GM21576 (cell line): Measurements from ENCODE around the gene NUP210L.

Source experiments
- ATAC-seq: cut with Tn5 transposase; IDR thresholded peaks from one replicate; pipeline ENCODE4 v1.9.1; 2021; ENCODE audit warnings: mild to moderate bottlenecking, moderate library complexity; ENCODE audit not compliant: unreplicated experiment

The NUP210L gene

DNA sequence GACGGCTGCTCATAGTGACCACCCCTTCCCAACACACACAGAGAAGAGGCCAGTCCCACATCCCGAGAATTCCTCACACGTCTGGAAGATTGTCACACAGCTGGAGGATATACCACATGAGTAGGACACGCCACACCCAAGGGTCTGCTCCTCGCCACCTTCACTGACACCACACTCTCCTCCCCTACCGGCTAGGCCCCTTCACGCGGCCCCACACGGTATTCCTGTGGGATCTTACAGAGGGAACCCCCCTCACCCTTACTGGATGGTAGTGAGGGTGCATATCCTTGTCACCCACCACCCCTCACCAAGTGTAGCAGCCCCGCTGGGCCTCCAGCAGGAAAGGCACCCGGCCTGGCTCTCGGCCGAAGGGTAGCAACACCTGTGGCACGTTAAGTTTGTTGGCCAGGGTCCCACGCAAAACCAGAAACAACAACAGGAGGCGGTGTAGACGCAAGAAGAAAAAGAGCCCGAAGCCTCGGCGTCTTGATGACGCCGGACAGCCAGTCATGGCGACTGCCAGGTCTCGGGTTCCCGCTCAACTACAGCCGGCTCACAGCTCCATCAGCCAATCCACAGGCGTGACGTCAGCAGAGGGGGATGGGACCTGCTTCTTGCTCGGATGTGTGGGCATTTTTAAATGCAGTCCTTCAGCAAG, at the start of gene NUP210L:
TSS of gene NUP210L (minus strand) at position 540 of the 658 bp plus-strand sequence.
- no peak for ATAC-seq

DNA sequence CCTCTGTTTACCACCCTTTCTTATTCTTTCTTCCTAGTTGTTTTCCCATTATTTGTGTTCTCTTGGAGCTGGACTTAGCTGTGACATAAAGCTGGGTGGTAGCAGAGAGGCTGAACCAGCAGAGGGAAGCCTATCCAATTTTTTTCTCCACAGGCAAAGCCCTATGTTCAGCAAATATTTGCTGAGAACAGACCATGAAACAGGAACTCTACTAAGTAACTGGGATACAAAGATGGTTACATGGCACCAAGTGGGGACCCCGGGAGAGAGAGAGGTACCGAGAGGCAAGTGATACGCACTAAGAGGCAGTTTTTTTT, 44.6 kb upstream of the NUP210L start:
- no peak for ATAC-seq

DNA sequence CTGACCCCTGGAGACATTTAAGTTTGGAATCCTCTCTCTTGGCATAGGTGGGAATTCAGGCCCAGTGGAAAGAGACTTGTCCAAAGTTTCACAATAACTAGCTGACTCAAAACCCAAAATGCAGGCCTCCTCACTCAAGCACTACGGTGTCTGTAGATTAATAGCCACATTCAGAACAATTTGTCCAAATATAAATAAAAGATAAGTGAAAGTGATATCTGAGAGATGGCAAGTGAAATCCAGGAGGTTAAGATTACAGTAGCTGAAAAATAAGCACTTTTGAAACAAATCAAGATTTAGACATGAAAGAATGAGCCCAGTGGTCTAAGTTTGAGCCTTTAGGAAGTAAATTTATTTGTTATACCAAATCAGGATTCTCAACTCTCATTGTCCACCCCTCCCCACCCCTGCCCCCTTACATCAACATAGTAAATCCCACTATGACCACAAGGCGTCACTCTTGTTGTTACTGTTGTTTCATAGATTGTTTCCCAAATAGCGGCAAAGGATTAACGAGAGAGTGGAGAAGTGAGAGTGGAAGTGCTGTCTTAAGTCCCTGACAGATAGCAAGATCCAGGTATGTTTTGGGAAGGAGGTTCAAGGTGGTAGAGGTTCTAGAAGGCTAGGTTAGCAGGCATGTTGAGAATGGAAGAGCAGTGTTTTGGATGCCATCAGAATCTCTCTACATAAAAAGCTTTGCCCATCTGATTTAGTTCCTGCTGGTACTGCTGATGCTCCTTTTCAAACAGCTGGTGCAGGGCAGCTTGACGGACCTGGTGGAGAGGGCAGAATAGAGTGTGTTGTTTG, 44.1 kb upstream of the NUP210L start:
- ATAC-seq: no peak

DNA sequence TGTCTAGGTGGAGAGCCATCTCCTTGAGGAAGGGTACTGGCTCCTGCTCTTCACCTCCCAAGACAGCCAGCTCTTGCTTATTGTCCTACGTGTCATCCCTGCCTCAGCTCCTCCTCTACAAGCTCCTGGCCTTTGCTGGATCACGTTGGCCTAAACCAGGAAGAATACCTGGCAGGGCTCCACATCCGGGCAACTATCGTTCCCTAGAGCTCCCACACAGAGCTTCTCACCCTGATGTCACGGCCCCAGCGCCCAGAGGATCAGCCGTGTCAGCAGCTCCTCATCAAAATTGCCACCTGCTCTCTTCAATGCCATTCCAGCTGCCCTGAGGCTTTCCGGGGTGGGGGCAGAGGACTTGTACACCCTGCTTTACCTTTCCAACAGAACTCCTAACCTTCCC, 38.9 kb upstream of the NUP210L start:
- ATAC-seq: no peak

DNA sequence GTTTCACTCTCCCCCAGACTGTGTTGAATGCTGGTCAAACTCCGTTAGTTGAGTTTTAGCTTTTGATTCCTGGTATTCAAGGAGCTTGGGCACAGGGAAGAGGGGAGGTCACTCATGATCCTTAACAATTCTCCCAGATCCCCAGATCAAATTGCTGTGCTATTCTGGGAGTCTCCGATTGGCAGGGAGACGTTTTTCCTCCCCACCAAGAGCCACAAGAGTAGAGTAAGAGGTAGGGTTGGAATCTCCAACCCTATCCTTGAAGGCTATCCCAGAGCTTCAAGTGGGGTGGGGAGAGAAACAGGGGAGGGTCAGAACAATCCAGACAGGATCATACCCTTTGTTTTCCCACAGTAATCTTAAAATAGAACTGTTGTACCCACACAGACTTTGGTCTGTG, 37.6 kb upstream of the NUP210L start:
- no peak for ATAC-seq

DNA sequence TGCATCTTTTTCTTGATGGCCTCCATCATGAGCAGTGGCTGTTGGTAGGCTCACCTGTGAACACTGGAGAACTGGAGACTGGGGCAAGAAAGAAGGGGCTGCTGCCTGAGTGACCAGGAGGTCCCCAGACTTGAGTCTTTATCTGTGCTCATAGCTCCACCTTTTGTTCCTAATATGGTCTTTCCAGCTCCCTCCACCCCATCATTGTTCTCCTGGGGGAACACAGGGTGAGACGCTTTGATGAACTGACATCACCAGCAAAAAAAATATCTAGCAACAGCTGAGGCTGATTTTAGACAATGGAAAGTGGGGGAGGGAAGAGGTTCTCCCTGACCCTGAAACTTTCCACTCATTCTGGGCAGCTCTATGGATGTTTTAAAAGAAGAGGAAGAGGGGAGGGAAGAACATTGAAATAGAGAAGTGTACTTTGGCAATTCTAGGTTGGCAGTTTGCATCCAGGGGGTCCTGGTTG, 37.2 kb upstream of the NUP210L start, which contains the start of gene TPM3:
TSS of gene TPM3 (minus strand) at position 111 of the 472 bp plus-strand sequence. CDS start at position 29, 82 bp downstream.
- no peak for ATAC-seq

DNA sequence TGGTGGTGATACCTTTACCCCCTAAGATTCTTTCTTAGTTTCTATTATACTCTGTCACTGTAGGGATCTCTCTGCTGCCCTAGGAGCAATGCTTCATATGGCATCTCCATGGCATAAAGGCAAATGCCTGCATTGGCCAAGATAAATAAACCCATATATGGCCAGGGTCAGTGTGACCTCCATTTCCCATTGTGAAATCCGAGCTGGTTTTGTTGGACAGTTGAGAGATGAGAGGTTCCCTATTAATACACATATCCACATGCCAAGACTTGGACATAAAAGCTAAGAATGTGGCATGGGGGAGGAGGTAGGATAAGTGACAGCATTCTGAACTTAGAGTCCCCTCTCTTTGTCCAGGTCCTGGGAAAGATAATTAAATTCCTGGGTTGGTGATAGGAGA, 35.7 kb upstream of the NUP210L start:
- ATAC-seq: no peak

DNA sequence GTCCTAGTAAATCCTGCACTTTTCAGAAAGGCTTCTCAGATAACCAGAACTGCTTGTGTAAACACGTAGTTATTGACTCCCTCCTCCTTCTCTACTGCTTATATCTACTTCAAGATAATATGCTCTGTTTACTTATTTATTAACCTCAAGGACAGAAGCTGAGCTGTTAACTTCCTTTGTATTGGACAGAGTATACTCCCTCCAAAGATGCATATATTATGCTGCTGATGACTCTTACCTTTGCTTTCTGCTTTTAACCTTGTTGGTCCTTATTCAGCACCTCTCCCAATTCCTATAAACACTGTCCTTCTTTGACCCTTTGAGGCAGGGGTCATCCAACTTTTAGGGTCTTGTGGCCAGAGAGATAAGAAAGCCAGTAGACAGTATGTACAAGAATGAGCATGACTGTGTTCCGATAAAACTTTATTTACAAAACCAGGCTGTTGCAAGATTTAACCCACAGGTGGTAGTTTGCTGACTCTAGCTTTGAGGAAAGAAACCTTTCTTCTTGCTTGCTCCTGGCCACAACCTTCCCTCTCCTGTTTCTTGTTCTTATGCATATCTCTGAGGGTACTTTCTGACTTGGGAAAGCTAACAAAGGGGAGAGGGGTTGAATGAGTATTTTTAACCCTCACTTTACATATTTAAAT, 32.1 kb upstream of the NUP210L start:
- ATAC-seq: no peak

DNA sequence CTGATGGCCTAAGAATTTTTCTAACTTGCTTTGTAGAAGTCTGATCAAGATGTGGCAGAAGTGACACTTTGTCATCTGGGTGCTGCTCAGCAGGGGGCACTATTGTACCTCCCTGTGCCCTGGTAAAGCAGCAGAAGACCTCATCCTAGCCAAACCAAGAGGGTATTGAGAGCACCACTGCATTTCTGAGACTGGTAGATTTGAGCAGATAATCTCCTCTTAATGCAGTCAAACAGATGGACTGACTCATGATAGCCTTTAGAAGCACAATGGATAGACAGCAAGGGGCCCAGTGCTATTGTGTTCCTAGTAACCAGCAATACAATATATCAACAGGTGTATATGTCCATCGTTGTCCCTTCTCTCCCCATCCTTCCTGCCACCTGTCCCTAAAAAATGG, 31.3 kb upstream of the NUP210L start:
- ATAC-seq: no peak

DNA sequence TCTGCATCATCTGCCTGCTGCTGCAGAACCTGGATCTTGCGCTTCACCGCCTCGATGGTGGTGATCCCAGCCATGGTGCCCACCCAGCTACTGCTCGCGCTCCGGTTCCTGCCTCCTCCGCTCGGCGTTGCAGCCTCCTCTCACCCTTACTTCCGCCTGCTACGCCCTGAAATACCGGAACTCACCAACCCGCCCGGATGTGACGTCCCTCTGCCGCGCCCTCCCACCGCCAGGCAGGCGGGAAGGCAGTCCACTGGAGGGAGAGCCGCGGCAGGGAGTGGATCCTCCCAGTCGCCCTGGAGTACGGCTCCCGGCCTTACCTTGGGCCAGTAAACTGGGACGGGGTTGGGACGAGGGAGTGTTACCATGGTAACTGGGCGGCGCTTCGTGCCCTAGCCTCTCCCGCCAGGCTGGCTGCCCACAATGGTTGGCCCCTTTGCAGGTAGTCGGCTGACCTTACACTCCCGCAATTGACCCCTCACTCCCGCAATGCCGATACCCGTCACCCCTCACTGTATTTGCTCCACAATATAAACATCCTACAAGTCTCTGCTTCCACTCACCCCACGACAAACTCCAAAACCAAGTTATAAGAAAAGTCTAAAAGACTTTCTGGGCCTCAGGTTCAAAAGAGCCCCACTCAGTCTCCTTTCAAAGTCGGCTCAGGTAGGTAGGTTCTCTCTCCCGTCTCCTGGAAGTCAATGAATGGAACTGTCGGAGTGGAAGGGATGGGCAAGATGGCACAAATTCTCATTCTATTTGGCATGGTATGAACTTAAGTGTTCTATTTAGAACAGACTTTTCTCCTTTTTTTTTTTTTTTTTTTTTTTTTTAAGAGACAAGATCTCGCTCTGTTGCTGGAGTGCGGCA, 28.4 kb upstream of the NUP210L start:
- peak; percentile 70 for ATAC-seq

DNA sequence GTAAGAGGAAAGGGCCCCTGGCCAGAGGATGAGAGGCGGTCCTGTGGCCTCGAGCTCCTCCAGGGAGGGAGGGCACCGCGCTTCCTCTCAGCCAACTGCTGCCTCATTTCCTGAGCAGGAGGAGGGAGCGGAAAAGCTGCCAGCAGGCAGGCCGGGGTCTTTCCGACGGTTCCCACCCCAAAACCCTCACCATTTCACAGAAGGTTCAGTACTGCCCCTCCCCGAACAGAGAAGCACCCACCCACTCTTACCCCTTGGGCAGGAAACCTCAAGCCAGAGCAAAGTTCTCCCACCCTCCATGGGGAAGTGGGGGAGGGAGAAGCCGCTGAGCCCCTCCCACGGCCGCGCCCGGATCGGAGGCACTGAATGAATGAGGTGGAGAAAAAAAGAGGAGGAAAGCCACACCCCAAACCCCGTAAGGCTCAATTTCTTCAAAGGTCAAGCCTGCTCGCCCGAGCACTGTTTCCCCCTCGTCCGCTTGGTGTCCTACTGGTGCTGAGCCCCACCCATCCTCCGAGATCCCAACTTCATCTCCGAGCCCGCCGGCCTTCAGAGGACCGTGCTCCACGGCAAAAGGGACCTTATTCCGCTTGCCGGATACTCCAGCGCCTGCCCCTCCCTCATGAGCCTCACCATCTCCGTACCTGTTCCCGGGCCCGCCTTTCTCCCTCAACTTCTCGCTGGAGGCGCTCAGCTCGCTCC, 27.6 kb upstream of the NUP210L start:
- ATAC-seq: peak; percentile 46

DNA sequence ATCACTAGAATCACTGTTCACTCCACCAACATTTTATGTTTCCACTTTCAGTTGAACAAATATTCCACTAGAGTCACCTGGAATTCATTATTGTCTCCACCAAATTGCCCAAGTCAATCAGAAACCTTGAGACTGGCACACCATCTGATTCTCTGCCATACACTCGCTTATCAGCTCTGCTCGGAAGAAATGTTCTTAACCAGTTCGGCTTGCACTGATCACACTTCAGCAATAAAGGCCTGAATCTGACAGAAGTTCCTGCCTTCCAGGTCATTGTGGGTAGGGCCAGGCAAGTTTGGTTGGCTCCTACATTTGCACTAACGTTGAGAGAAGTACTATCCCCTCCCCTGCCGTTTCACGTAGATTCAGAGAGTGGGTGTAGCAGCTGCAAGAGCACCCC, 27.1 kb upstream of the NUP210L start:
- ATAC-seq: no peak

DNA sequence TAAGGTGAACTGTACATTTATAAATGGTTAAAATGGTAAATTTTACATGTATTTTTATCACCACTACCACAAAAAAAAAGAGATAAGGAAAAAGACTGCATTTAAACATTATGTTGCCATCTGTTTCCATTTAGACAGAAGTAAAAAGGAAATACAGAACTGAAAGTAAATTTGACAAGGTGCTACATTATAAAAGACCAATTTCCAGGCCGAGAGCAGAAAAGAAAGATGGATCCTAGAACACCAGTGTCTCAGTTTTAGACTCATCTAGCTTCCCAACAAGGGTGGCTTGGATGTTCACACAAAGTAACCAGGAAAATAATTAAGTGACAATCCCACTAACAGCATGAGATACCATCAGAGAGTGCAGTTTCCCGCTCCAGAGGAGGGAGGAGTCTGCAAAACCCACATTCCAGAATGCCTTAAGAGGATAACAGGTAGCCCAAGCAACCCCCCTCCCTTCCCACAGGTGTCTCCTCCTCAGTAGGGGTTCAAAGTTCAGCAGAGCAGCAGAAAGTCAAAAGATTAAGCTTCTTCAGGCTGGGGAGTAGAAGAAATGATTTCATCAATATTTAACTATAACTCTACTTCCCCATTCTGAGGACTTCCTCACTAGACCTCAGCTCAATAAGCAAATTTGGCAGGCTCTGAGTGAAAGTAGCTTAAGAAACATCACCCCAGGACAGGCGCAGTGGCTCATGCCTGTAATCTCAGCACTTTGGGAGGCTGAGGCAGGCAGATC, 25.2 kb upstream of the NUP210L start:
- ATAC-seq: no peak

DNA sequence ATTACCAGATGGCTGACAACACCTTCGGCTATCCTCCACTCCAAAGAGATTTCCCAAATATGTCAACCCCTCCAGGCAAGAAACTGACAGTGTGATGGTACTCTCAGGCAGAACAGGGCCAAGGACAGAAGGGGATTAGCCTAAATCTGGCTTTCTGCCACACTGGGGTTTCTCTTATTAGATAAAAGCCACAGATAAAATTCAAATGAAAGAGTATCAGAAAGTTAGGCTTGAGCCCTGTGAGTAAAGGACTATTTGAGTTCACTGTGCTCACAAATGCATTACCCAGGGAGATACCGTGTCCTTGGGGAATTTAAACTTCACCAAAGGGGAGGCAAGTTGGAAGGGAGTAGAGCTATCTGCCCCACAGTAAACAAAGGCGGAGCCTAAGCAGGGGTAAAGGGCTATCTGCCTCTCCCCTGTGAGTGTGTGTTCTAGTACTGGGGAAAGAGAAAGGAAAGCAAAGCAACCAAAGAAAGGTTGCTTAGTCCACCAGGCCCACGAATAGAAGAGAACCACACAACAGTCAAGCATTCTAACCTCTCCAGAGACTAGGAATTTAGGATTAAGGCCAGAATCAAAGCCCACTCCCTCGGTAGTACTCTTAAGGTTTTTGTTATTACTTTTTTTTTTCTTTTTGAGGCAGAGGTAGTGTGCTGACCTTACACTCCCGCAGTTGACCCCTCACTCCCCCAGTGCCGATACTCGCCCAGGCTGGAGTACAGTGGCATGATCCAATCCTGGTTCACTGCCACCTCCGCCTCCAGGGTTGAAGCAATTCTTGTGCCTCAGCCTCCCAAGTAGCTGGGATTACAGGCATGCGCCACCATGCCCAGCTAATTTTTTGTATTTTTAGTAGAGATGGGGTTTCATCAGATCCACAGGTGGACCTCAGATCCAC, 24.3 kb upstream of the NUP210L start:
- no peak for ATAC-seq

DNA sequence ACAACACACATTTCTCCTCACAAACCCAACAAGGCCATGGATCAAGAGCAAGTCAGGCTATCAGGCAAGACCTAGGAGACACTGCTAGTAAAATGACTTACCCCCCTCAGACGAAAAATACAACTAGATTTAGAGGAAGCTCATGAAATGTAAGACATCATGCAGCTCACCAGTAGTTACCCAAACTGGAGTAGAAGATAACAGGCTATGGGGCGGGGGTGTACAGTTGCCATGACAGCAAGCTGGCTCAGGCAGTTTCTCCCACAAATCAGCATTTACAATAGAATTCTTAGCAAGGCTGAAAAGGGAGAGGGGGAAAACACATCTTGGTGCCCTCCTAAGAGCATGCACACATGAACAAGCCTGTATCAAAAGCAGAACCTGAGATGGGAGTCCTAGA, 23.1 kb upstream of the NUP210L start:
- ATAC-seq: no peak

DNA sequence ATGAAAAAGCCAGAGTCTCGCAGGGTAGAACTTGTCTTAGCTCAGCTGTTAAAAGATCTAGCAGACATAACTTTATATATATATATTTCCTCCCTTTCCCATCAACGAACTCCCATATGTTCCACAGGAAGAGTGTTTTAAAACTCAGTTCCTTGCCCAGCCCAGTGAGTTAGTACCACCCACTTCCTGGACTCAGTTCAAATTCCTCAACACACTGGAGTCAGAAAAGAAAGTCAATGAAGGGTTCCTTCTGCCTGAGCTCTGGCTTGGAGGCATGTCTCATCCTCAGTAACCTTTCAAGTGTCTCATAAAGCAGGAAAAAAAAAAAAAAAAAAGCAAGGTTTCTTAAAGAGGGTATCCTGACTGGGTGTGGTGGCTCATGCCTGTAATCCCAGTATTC, 21.5 kb upstream of the NUP210L start:
- no peak for ATAC-seq

DNA sequence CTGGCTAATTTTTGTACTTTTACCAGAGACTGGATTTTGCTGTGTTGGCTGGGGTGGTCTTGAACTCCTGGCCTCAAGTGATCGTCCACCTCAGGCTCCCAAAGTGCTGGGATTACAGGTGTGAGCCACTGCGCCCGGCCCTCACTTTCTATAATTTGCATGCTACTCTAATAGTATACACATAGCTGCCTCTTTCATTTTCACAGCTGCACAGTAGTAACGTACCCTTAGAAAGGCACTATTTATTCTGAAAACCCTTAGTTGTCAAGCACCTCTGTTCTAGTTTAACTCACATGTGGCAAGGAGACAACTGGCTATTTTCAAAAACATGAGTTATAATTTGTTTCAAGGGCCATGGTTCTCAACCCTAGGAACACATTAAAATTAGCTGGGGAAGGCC, 19.8 kb upstream of the NUP210L start:
- no peak for ATAC-seq

DNA sequence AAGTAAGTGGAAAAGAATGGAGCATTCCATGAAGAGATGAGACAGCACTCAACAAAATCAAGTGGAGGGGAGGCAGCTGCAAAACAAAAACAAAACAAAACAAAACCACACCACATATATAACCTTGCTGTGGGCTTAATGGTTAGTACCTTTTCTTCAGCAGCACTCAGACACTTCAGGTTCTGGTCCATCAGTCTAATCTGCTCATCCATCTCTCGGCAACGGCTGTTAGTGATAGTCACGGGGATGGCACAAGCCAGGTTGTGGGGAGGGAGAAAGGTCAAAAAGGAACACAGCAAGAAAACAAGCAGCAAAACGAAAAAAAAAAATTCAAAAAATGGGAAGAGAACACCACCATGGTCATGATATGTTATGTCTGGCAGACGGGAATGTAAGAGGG, 17.0 kb upstream of the NUP210L start:
- no peak for ATAC-seq

DNA sequence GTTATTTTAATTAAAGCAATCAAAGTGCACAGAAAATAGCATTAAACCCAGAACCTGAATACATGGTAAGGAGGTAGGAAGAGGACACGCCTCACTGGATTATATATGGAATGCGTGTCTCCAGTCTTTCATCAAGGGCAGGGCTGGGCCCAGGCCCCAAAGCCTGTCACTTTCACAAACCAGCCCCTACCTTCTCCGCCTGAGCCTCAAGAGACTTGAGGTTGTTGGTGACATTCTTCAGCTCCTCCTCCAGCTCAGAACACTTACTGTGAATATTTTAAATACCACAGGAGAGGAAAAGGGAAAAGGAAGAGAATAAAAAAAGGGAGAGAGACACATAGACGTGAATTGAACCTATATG, 16.3 kb upstream of the NUP210L start:
- no peak for ATAC-seq
